ENCODE results near the gene ZNF410. TPM values are rescaled to one million over a fixed set of nuclear protein-coding genes. Genes with fewer than 3 reads are reported as not detected.

The ZNF410 gene
- total RNA-seq, 1 donor: 83.2 TPM

- no peaks in the 10 kb centered on the region for H3K79me2 ChIP-seq (ENCODE audit: insufficient read depth, low read length)
- H3K27me3 ChIP-seq (ENCODE audit: insufficient read depth, low read length): no peaks in the 10 kb centered on the region
- no peaks in the 10 kb centered on the region for H4K20me1 ChIP-seq (ENCODE audit: insufficient read depth, low read length)
- no peak for DNase-seq (ENCODE audit: insufficient read length, low spot score, missing footprints)
- no peak overlapping the region for H3K27ac ChIP-seq (ENCODE audit: low read depth, low read length)
- no peak for TF ChIP-seq CTCF (IDR thresholded peaks at IDR 0.05; ENCODE audit: extremely low read depth, low read depth, low read length)
- H3K9me3 ChIP-seq (ENCODE audit: low read depth, low read length): no peaks in the 10 kb centered on the region
- H3K4me3 ChIP-seq (ENCODE audit: insufficient read depth, low read length): no peak overlapping the region
- H3K4me2 ChIP-seq (ENCODE audit: insufficient read depth, low read length): no peak overlapping the region
- no peak overlapping the region for H2AFZ ChIP-seq (ENCODE audit: low read length)
- no peaks in the 10 kb centered on the region for H3K4me1 ChIP-seq (ENCODE audit: insufficient read depth, low read length)
- peaks cover 71% of the 10 kb centered on the region for H3K36me3 ChIP-seq (ENCODE audit: insufficient read depth, low read length)
Observed at GRCh38 chr14:73961192-73961591, 74.5 kb downstream of the ZNF410 start.

- no peaks in the 10 kb centered on the region for H3K9me3 ChIP-seq (ENCODE audit: low read depth, low read length)
- H3K4me2 ChIP-seq (ENCODE audit: insufficient read depth, low read length): no peak overlapping the region
- H2AFZ ChIP-seq (ENCODE audit: low read length): no peak overlapping the region
- H3K36me3 ChIP-seq (ENCODE audit: insufficient read depth, low read length): peaks cover 64% of the 10 kb centered on the region
- H3K27me3 ChIP-seq (ENCODE audit: insufficient read depth, low read length): no peaks in the 10 kb centered on the region
- no peaks in the 10 kb centered on the region for H3K4me1 ChIP-seq (ENCODE audit: insufficient read depth, low read length)
- DNase-seq (ENCODE audit: insufficient read length, low spot score, missing footprints): no peak
- no peak overlapping the region for H3K27ac ChIP-seq (ENCODE audit: low read depth, low read length)
- no peak for TF ChIP-seq CTCF (IDR thresholded peaks at IDR 0.05; ENCODE audit: extremely low read depth, low read depth, low read length)
- no peak overlapping the region for H3K4me3 ChIP-seq (ENCODE audit: insufficient read depth, low read length)
- no peaks in the 10 kb centered on the region for H4K20me1 ChIP-seq (ENCODE audit: insufficient read depth, low read length)
- no peaks in the 10 kb centered on the region for H3K79me2 ChIP-seq (ENCODE audit: insufficient read depth, low read length)
Observed at GRCh38 chr14:73965216-73965615, 78.6 kb downstream of the ZNF410 start.

GRCh38 chr14:73968885-73969284 lies 82.2 kb downstream of the ZNF410 start:
- Histone ChIP-seq H3K27me3 (ENCODE audit: insufficient read depth, low read length) (no peaks in the 10 kb centered on the region), H3K4me1 (ENCODE audit: insufficient read depth, low read length) (no peaks in the 10 kb centered on the region), H3K4me3 (ENCODE audit: insufficient read depth, low read length) (no peak overlapping the region), H3K27ac (ENCODE audit: low read depth, low read length) (no peak overlapping the region), H3K36me3 (ENCODE audit: insufficient read depth, low read length) (peaks cover 46% of the 10 kb centered on the region), H2AFZ (ENCODE audit: low read length) (no peak overlapping the region), H4K20me1 (ENCODE audit: insufficient read depth, low read length) (no peaks in the 10 kb centered on the region), H3K9me3 (ENCODE audit: low read depth, low read length) (no peaks in the 10 kb centered on the region), H3K4me2 (ENCODE audit: insufficient read depth, low read length) (no peak overlapping the region), H3K79me2 (ENCODE audit: insufficient read depth, low read length) (no peaks in the 10 kb centered on the region)
- DNase-seq (ENCODE audit: insufficient read length, low spot score, missing footprints): no peak
- no peak for TF ChIP-seq CTCF (IDR thresholded peaks at IDR 0.05; ENCODE audit: extremely low read depth, low read depth, low read length)

GRCh38 chr14:73973497-73973896 lies 86.8 kb downstream of the ZNF410 start:
- Histone ChIP-seq H4K20me1 (ENCODE audit: insufficient read depth, low read length) (no peaks in the 10 kb centered on the region), H3K9me3 (ENCODE audit: low read depth, low read length) (no peaks in the 10 kb centered on the region), H3K4me1 (ENCODE audit: insufficient read depth, low read length) (peaks cover 6% of the 10 kb centered on the region), H3K4me2 (ENCODE audit: insufficient read depth, low read length) (no peak overlapping the region), H3K79me2 (ENCODE audit: insufficient read depth, low read length) (no peaks in the 10 kb centered on the region), H3K27ac (ENCODE audit: low read depth, low read length) (no peak overlapping the region), H3K4me3 (ENCODE audit: insufficient read depth, low read length) (no peak overlapping the region), H3K36me3 (ENCODE audit: insufficient read depth, low read length) (peaks cover 30% of the 10 kb centered on the region), H3K27me3 (ENCODE audit: insufficient read depth, low read length) (no peaks in the 10 kb centered on the region), H2AFZ (ENCODE audit: low read length) (no peak overlapping the region)
- TF ChIP-seq CTCF (IDR thresholded peaks at IDR 0.05; ENCODE audit: extremely low read depth, low read depth, low read length): no peak
- no peak for DNase-seq (ENCODE audit: insufficient read length, low spot score, missing footprints)

Data from osteoblast (primary cell).